GM13977 (cell line): ENCODE measurements around the gene CIC.

Experiments used
- DNase-seq: peaks from one replicate; pipeline ENCODE4 v3.0.0; 2012; ENCODE audit warnings: low spot score
- in situ Hi-C: fragments of 300-500 bp; cut with MboI; formaldehyde crosslinking; loops from one replicate; pipeline ENCODE4 v1.12.0; 2022; ENCODE audit warnings: low sequenced_read_pairs, low pct_unique_long_range_greater_than_20kb, mixed read lengths, inconsistent platforms; ENCODE audit not compliant: unreplicated experiment
- TF ChIP-seq, protein P1 (sequence below): IDR thresholded peaks from 2 replicates; pipeline ENCODE4 v1.5.1; 2012; ENCODE audit warnings: mild to moderate bottlenecking, control low read depth; ENCODE audit not compliant: insufficient read depth; ENCODE audit errors: extremely low read depth, missing control alignments

The CIC gene

GRCh38 chr19:42268704-42269477 lies at the start of gene CIC:
Gene CIC (plus strand): TSS chr19:42269252. CDS start chr19:42271784, 2,532 bp downstream.
- TF ChIP-seq, protein P1, sequence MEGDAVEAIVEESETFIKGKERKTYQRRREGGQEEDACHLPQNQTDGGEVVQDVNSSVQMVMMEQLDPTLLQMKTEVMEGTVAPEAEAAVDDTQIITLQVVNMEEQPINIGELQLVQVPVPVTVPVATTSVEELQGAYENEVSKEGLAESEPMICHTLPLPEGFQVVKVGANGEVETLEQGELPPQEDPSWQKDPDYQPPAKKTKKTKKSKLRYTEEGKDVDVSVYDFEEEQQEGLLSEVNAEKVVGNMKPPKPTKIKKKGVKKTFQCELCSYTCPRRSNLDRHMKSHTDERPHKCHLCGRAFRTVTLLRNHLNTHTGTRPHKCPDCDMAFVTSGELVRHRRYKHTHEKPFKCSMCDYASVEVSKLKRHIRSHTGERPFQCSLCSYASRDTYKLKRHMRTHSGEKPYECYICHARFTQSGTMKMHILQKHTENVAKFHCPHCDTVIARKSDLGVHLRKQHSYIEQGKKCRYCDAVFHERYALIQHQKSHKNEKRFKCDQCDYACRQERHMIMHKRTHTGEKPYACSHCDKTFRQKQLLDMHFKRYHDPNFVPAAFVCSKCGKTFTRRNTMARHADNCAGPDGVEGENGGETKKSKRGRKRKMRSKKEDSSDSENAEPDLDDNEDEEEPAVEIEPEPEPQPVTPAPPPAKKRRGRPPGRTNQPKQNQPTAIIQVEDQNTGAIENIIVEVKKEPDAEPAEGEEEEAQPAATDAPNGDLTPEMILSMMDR, result no peak
- in situ Hi-C loops, result no loop called here
- DNase-seq, result peak; percentile 97

GRCh38 chr19:42219812-42220750 lies 49.0 kb upstream of the CIC start, which contains the start of gene ZNF526:
Gene ZNF526 (plus strand): TSS chr19:42220312. CDS start chr19:42224404, 4,092 bp downstream.
- peak; percentile 99 for DNase-seq
- in situ Hi-C loops, result no loop called here
- TF ChIP-seq, protein P1, result no peak

DNA sequence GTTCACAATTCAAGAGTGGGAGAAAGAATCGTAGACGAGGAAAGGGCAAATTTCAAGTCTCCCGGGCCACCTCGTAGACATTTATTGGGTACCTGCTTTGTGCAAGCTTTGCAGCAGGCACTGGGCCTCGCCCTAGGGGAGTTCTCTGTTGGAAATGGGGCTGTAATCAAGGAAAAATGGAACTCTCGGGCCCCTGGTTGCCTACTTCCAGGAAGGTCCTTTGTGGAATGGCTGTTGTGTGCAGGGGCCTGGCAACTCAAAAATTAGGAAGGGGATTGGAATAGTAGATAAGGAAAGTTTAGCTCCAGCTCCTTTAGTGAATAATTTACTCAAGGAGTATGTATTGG lies 48.3 kb upstream of the CIC start:
- TF ChIP-seq, protein P1, result no peak
- DNase-seq, result no peak
- in situ Hi-C loops, result no loop called here

- in situ Hi-C loops, result no loop called here
- DNase-seq, result no peak
- TF ChIP-seq, protein P1, result no peak
These were observed 43.9 kb upstream of the CIC start for GRCh38 chr19:42224940-42225717.

DNA sequence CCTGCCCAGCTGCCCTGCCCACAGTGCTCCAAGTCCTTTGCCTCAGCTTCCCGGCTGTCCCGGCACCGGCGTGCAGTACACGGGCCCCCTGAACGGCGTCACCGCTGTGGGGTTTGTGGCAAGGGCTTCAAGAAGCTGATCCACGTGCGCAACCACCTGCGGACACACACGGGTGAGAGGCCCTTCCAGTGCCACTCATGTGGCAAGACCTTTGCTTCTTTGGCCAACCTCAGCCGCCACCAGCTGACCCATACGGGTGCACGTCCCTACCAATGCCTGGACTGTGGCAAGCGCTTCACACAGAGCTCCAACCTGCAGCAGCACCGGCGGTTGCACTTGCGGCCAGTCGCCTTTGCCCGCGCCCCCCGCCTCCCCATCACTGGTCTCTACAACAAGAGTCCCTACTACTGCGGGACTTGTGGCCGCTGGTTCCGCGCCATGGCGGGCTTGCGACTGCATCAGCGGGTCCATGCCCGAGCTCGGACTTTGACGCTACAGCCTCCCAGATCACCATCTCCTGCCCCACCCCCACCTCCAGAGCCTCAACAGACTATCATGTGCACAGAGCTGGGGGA lies 43.2 kb upstream of the CIC start:
- TF ChIP-seq, protein P1, result no peak
- DNase-seq, result no peak
- in situ Hi-C loops, result no loop called here

DNA sequence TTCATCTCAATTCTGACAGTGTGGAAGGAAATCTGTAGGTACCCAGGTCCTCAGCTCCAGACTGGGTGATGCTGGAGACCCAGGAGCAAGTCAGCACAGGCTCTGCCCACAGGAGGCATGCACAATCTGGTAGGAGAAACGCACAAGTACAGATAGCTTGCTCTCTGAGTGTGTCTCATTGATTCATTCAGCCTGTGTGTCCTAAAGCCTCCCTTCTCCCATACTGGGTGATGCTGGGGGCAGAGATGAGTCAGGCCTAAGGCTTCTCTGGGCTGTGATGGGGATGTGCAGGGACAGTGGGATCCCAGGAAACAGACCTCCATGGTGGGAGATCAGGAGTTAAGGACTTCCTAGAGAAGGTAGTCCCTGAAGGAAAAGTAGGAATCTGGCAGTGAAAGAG lies 42.2 kb upstream of the CIC start:
- in situ Hi-C loops, result no loop called here
- TF ChIP-seq, protein P1, result no peak
- DNase-seq, result no peak
